ENCODE results near the gene IL1RAPL1.

The IL1RAPL1 gene

GRCh38 chrX:28586981-28587551 is at the start of gene IL1RAPL1:
Gene IL1RAPL1 (plus strand): TSS chrX:28587446.
- no peak for DNase-seq (ENCODE audit: low spot score)

- no peak for DNase-seq (ENCODE audit: low spot score)
Observed at GRCh38 chrX:28542791-28543190, 44.5 kb upstream of the IL1RAPL1 start.

- DNase-seq (ENCODE audit: low spot score), result no peak
Observed at GRCh38 chrX:28549838-28550237, 37.4 kb upstream of the IL1RAPL1 start.

GRCh38 chrX:28550331-28550872 is 36.8 kb upstream of the IL1RAPL1 start:
- no peak for DNase-seq (ENCODE audit: low spot score)

GRCh38 chrX:28552322-28552721 is 34.9 kb upstream of the IL1RAPL1 start:
- no peak for DNase-seq (ENCODE audit: low spot score)

GRCh38 chrX:28552882-28553829 is 34.1 kb upstream of the IL1RAPL1 start:
- no peak for DNase-seq (ENCODE audit: low spot score)

GRCh38 chrX:28576117-28576516 is 11.1 kb upstream of the IL1RAPL1 start:
- no peak for DNase-seq (ENCODE audit: low spot score)

- no peak for DNase-seq (ENCODE audit: low spot score)
Observed at GRCh38 chrX:28581522-28581921, 5.7 kb upstream of the IL1RAPL1 start.

GRCh38 chrX:28582511-28582910 is 4.7 kb upstream of the IL1RAPL1 start:
- DNase-seq (ENCODE audit: low spot score), result no peak

GRCh38 chrX:28584025-28584424 is 3.2 kb upstream of the IL1RAPL1 start:
- DNase-seq (ENCODE audit: low spot score), result no peak

- DNase-seq (ENCODE audit: low spot score), result no peak
Observed at GRCh38 chrX:28585767-28586166, 1.5 kb upstream of the IL1RAPL1 start.

- DNase-seq (ENCODE audit: low spot score), result no peak
Observed at GRCh38 chrX:28586286-28586685, 960 bp upstream of the IL1RAPL1 start.

GRCh38 chrX:28589046-28589445 is 1.8 kb downstream of the IL1RAPL1 start:
- DNase-seq (ENCODE audit: low spot score), result no peak

GRCh38 chrX:28590396-28590795 is 3.1 kb downstream of the IL1RAPL1 start:
- no peak for DNase-seq (ENCODE audit: low spot score)

- peak; percentile 33 for DNase-seq (ENCODE audit: low spot score)
Observed at GRCh38 chrX:28591542-28591941, 4.3 kb downstream of the IL1RAPL1 start.

GRCh38 chrX:28595346-28595745 is 8.1 kb downstream of the IL1RAPL1 start:
- no peak for DNase-seq (ENCODE audit: low spot score)

GRCh38 chrX:28599957-28600356 is 12.7 kb downstream of the IL1RAPL1 start:
- no peak for DNase-seq (ENCODE audit: low spot score)

GRCh38 chrX:28609003-28609402 is 21.8 kb downstream of the IL1RAPL1 start:
- no peak for DNase-seq (ENCODE audit: low spot score)

- no peak for DNase-seq (ENCODE audit: low spot score)
Observed at GRCh38 chrX:28609917-28610613, 22.8 kb downstream of the IL1RAPL1 start.

- no peak for DNase-seq (ENCODE audit: low spot score)
Observed at GRCh38 chrX:28610746-28611145, 23.5 kb downstream of the IL1RAPL1 start.

GRCh38 chrX:28613558-28613957 is 26.3 kb downstream of the IL1RAPL1 start:
- DNase-seq (ENCODE audit: low spot score), result no peak

GRCh38 chrX:28625223-28625622 is 38.0 kb downstream of the IL1RAPL1 start:
- DNase-seq (ENCODE audit: low spot score), result no peak

GRCh38 chrX:28626515-28626914 is 39.3 kb downstream of the IL1RAPL1 start:
- no peak for DNase-seq (ENCODE audit: low spot score)

All from RKO (cell line).